HG02798 (cell line): ENCODE data around the gene CHRM1.
"Not testable (repeated sequence)": the region's sequence is repeated elsewhere in the genome, so short reads cannot be mapped to it uniquely, and the experiment has no call there.

ENCODE experiments used
- ATAC-seq: cut with Tn5 transposase; IDR thresholded peaks from one replicate; pipeline ENCODE4 v1.9.1; 2021; ENCODE audit warnings: mild to moderate bottlenecking; ENCODE audit not compliant: unreplicated experiment, poor library complexity

Gene CHRM1

GRCh38 chr11:62921201-62921572 is at the start of gene CHRM1:
CHRM1 (minus strand) TSS chr11:62921363; CDS start chr11:62911100, 10,263 bp downstream.
- ATAC-seq = no peak

- ATAC-seq = no peak
These were observed 44.4 kb upstream of the CHRM1 start for GRCh38 chr11:62965574-62965973.

GRCh38 chr11:62962391-62962790 is 41.2 kb upstream of the CHRM1 start:
- no peak for ATAC-seq

GRCh38 chr11:62961017-62961570 is 39.9 kb upstream of the CHRM1 start:
- ATAC-seq = no peak

- ATAC-seq = no peak
These were observed 38.3 kb upstream of the CHRM1 start for GRCh38 chr11:62959422-62959980.

GRCh38 chr11:62958547-62959421 is 37.6 kb upstream of the CHRM1 start:
- ATAC-seq = no peak

- ATAC-seq = no peak
These were observed 36.0 kb upstream of the CHRM1 start for GRCh38 chr11:62957147-62957546.

- no peak for ATAC-seq
These were observed 33.3 kb upstream of the CHRM1 start for GRCh38 chr11:62954478-62954877.

- no peak for ATAC-seq
These were observed 32.6 kb upstream of the CHRM1 start for GRCh38 chr11:62953811-62954210.

GRCh38 chr11:62948765-62949320 is 27.7 kb upstream of the CHRM1 start:
- no peak for ATAC-seq

- not testable (repeated sequence) for ATAC-seq
These were observed 24.4 kb upstream of the CHRM1 start for GRCh38 chr11:62945538-62945937.

GRCh38 chr11:62937528-62937927 is 16.4 kb upstream of the CHRM1 start:
- not testable (repeated sequence) for ATAC-seq

- no peak for ATAC-seq
These were observed 13.3 kb upstream of the CHRM1 start for GRCh38 chr11:62934496-62934785.

- no peak for ATAC-seq
These were observed 12.8 kb upstream of the CHRM1 start for GRCh38 chr11:62933750-62934495.

- ATAC-seq = no peak
These were observed 12.1 kb upstream of the CHRM1 start for GRCh38 chr11:62933285-62933684.

- ATAC-seq = no peak
These were observed 10.5 kb upstream of the CHRM1 start for GRCh38 chr11:62931499-62932278.

GRCh38 chr11:62930666-62931065 is 9.5 kb upstream of the CHRM1 start:
- ATAC-seq = no peak

- no peak for ATAC-seq
These were observed 9.0 kb upstream of the CHRM1 start for GRCh38 chr11:62930157-62930556.

GRCh38 chr11:62928011-62928410 is 6.8 kb upstream of the CHRM1 start:
- no peak for ATAC-seq
